DND-41 (cell line): Measurements from ENCODE around the gene MTHFR.

Experiments
- ATAC-seq: fragments of 200-7000 bp; cut with Tn5 transposase; 3 replicates; pipeline ENCODE4 v1.9.1; 2021; ENCODE audit warnings: low read depth; ENCODE audit not compliant: insufficient read depth
- DNase-seq: peaks from one replicate; pipeline ENCODE4 v3.0.0-alpha.2; 2020
- H2AFZ ChIP-seq: 2 replicates; pipeline ENCODE4 v1.6.0; 2012; ENCODE audit warnings: low read depth, low read length
- H3K27ac ChIP-seq: 2 replicates; pipeline ENCODE4 v1.5.1; 2012; ENCODE audit warnings: low read length, inconsistent platforms
- H3K27me3 ChIP-seq: fragments of 200-600 bp; sonication (generic); 2 replicates; pipeline ENCODE4 v1.6.0; 2012; ENCODE audit warnings: low read length, mild to moderate bottlenecking, inconsistent platforms; ENCODE audit not compliant: insufficient read depth, poor library complexity
- H3K36me3 ChIP-seq: 2 replicates; pipeline ENCODE4 v1.5.1; 2012; ENCODE audit warnings: low read length, inconsistent platforms; ENCODE audit not compliant: insufficient read depth
- H3K4me1 ChIP-seq: 2 replicates; pipeline ENCODE4 v1.5.1; 2012; ENCODE audit warnings: mild to moderate bottlenecking, low read length; ENCODE audit not compliant: insufficient read depth
- H3K4me2 ChIP-seq: 2 replicates; pipeline ENCODE4 v1.6.0; 2012; ENCODE audit warnings: mild to moderate bottlenecking, moderate library complexity, low read length, inconsistent platforms; ENCODE audit not compliant: insufficient read depth
- H3K4me3 ChIP-seq, 2 experiments: fragments of 200-600 bp in 1 of 2; shearing (Covaris generic) in 1 of 2; 2 replicates each; pipeline ENCODE4 v1.5.1; 2012 to 2016; ENCODE audit warnings: inconsistent platforms in 2 of 2, low read length in 2 of 2, mild to moderate bottlenecking in 2 of 2, low read depth in 1 of 2, moderate library complexity in 1 of 2
- H3K79me2 ChIP-seq: 2 replicates; pipeline ENCODE4 v1.6.0; 2012; ENCODE audit warnings: low read length, inconsistent platforms; ENCODE audit not compliant: insufficient read depth
- H3K9ac ChIP-seq: 2 replicates; pipeline ENCODE4 v1.6.0; 2012; ENCODE audit warnings: low read depth, mild to moderate bottlenecking, inconsistent platforms, low read length, moderate library complexity
- H3K9me3 ChIP-seq: 2 replicates; pipeline ENCODE4 v1.5.1; 2012; ENCODE audit warnings: low read length, moderate library complexity, mild to moderate bottlenecking, inconsistent platforms; ENCODE audit not compliant: insufficient read depth, severe bottlenecking
- H4K20me1 ChIP-seq: 2 replicates; pipeline ENCODE4 v1.6.0; 2012; ENCODE audit warnings: low read length; ENCODE audit not compliant: insufficient read depth
- CTCF ChIP-seq: IDR thresholded peaks from 2 replicates; pipeline ENCODE4 v1.5.1; 2012; ENCODE audit warnings: borderline replicate concordance, low read length, moderate library complexity, mild to moderate bottlenecking; ENCODE audit not compliant: poor library complexity, severe bottlenecking; ENCODE audit errors: extremely low read depth
- EZH2 ChIP-seq: IDR thresholded peaks from 3 replicates; pipeline ENCODE4 v1.6.1; 2012; ENCODE audit warnings: borderline replicate concordance, low read depth, mild to moderate bottlenecking, moderate library complexity, low read length, inconsistent platforms; ENCODE audit not compliant: severe bottlenecking

Gene MTHFR

GRCh38 chr1:11781297-11781696 is 24.5 kb downstream of the MTHFR start:
- no peak overlapping the region for H3K9ac ChIP-seq
- H3K27ac ChIP-seq, result no peak overlapping the region
- H3K79me2 ChIP-seq, result no peaks in the 10 kb centered on the region
- ATAC-seq, result no peak
- no peaks in the 10 kb centered on the region for H3K9me3 ChIP-seq
- no peak overlapping the region for H2AFZ ChIP-seq
- H3K4me1 ChIP-seq, result no peaks in the 10 kb centered on the region
- no peaks in the 10 kb centered on the region for H3K27me3 ChIP-seq
- DNase-seq, result no peak
- TF ChIP-seq CTCF, result no peak
- no peak for TF ChIP-seq EZH2
- no peaks in the 10 kb centered on the region for H4K20me1 ChIP-seq
- H3K36me3 ChIP-seq, result no peaks in the 10 kb centered on the region
- no peak overlapping the region for H3K4me3 ChIP-seq
- no peak overlapping the region for H3K4me2 ChIP-seq

GRCh38 chr1:11780380-11781147 is 25.2 kb downstream of the MTHFR start:
- Histone ChIP-seq H3K36me3 (no peaks in the 10 kb centered on the region), H3K9me3 (no peaks in the 10 kb centered on the region), H3K27me3 (no peaks in the 10 kb centered on the region), H2AFZ (no peak overlapping the region), H3K4me1 (no peaks in the 10 kb centered on the region), H4K20me1 (no peaks in the 10 kb centered on the region), H3K27ac (no peak overlapping the region), H3K79me2 (no peaks in the 10 kb centered on the region), H3K4me3 (no peak overlapping the region), H3K9ac (no peak overlapping the region), H3K4me2 (no peak overlapping the region)
- TF ChIP-seq EZH2 (no peak), CTCF (no peak)
- DNase-seq (no peak), ATAC-seq (no peak)

GRCh38 chr1:11779715-11780379 is 25.9 kb downstream of the MTHFR start:
- no peak for TF ChIP-seq EZH2
- H3K9me3 ChIP-seq, result no peaks in the 10 kb centered on the region
- H3K4me2 ChIP-seq, result no peak overlapping the region
- H3K79me2 ChIP-seq, result no peaks in the 10 kb centered on the region
- no peaks in the 10 kb centered on the region for H4K20me1 ChIP-seq
- H2AFZ ChIP-seq, result no peak overlapping the region
- no peaks in the 10 kb centered on the region for H3K27me3 ChIP-seq
- H3K36me3 ChIP-seq, result no peaks in the 10 kb centered on the region
- no peak overlapping the region for H3K4me3 ChIP-seq
- no peaks in the 10 kb centered on the region for H3K4me1 ChIP-seq
- ATAC-seq, result no peak
- no peak overlapping the region for H3K27ac ChIP-seq
- DNase-seq, result no peak
- no peak overlapping the region for H3K9ac ChIP-seq
